Body of pancreas (tissue), 4 donors: ENCODE data around the gene ELOVL4. TPM values are rescaled to one million over a fixed set of nuclear protein-coding genes. Genes with fewer than 3 reads are reported as not detected.

Source experiments
- ATAC-seq: fragments of 150-250 bp; one replicate; pipeline ENCODE4 v1.9.1; 2016
- DNase-seq, 4 donors: peaks; one replicate each; pipeline ENCODE4 v3.0.0-alpha.2; 2019
- H3K27ac ChIP-seq, 4 donors: fragments of 200-600 bp; sonication (generic); 1 replicate in 3 of 4; 2 replicates in 1 of 4; pipeline versions ENCODE4 v1.5.1 to v1.6.1; 2016 to 2019; ENCODE audit warnings: mild to moderate bottlenecking in 1 of 4, mixed read lengths in 1 of 4, moderate library complexity in 1 of 4
- H3K27me3 ChIP-seq, 2 donors: fragments of 200-600 bp; sonication (generic); one replicate each; pipeline ENCODE4 v1.6.0; 2016; ENCODE audit warnings: mild to moderate bottlenecking in 1 of 2
- H3K36me3 ChIP-seq, 2 donors: fragments of 200-600 bp; sonication (generic); replicated peaks in 1 of 2; 2 replicates each; pipeline ENCODE4 v1.5.1; 2016; ENCODE audit warnings: low read depth in 2 of 2; ENCODE audit not compliant: insufficient read depth in 1 of 2
- H3K4me1 ChIP-seq: fragments of 200-600 bp; sonication (generic); one replicate; pipeline ENCODE4 v1.6.0; 2016
- H3K4me3 ChIP-seq, 2 donors: fragments of 200-600 bp; sonication (generic); 1 replicate in 1 of 2; 2 replicates in 1 of 2; pipeline ENCODE4 v1.5.1; 2016 to 2019
- H3K9me3 ChIP-seq, 3 donors: fragments of 200-600 bp; sonication (generic); 1 replicate in 2 of 3; 2 replicates in 1 of 3; pipeline ENCODE4 v1.5.1; 2016
- POLR2A ChIP-seq, 3 donors: fragments of 450-650 bp; IDR thresholded peaks; one replicate each; pipeline ENCODE4 v1.6.1; 2016; ENCODE audit warnings: antibody characterized with exemption in 3 of 3, mild to moderate bottlenecking in 2 of 3
- WGBS, 2 donors: methylation state at CpG; one replicate each; pipeline ENCODE4 v1.1.5; 2017; 5-methylcytosine and 5-hydroxymethylcytosine counted together
- intact Hi-C: fragments of 100-400 bp; cut with DNase I; formaldehyde crosslinking; loops from one replicate; pipeline ENCODE4 v1.15.1; 2023
- total RNA-seq, 2 donors: library from RNA; depleted of rRNA; stranded (reverse); fragments of >200 nt; gene quantifications; one replicate each; pipeline ENCODE4 v1.1.0, GENCODE V29; 2016
- TF ChIP-seq, protein P1 (sequence below), 7 experiments: fragments of 450-650 bp in 4 of 7; fragments of 200-600 bp in 3 of 7; sonication (generic) in 3 of 7; IDR thresholded peaks; one replicate each; pipeline ENCODE4 v1.5.1; 2016 to 2019; ENCODE audit warnings: antibody characterized with exemption in 7 of 7

ELOVL4 gene
- total RNA-seq, 2 donors from 2014 or later, result 0.52 TPM; not detected in 1

DNA sequence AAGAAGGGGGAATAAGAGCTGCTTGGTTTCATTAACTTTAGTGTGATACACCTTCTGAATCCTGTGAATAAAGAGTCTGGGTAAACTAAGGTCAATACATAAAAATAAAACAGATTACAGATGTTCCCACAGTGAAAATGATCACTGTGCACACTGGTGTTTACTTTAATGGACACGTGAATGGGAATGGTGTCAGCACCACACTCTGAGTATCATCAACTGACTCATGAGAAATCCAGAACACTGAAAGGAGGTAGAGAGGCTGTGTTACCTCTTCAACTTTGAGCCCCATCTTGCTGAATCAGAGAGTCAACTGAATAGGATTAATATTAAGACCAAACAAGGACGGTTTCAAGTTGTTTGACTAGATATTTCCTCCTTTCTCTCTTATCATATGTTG is 75.0 kb downstream of the ELOVL4 start:
- Histone ChIP-seq H3K36me3 (no peaks in the 10 kb centered on the region), H3K9me3 (no peaks in the 10 kb centered on the region), H3K4me1 (peaks cover 29% of the 10 kb centered on the region), H3K27me3 (no peaks in the 10 kb centered on the region), H3K27ac (no peak overlapping the region), H3K4me3 (no peak overlapping the region)
- DNase-seq, result no peak
- no peak for ATAC-seq
- TF ChIP-seq, protein P1, sequence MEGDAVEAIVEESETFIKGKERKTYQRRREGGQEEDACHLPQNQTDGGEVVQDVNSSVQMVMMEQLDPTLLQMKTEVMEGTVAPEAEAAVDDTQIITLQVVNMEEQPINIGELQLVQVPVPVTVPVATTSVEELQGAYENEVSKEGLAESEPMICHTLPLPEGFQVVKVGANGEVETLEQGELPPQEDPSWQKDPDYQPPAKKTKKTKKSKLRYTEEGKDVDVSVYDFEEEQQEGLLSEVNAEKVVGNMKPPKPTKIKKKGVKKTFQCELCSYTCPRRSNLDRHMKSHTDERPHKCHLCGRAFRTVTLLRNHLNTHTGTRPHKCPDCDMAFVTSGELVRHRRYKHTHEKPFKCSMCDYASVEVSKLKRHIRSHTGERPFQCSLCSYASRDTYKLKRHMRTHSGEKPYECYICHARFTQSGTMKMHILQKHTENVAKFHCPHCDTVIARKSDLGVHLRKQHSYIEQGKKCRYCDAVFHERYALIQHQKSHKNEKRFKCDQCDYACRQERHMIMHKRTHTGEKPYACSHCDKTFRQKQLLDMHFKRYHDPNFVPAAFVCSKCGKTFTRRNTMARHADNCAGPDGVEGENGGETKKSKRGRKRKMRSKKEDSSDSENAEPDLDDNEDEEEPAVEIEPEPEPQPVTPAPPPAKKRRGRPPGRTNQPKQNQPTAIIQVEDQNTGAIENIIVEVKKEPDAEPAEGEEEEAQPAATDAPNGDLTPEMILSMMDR (IDR thresholded peaks at IDR 0.05), result no peak
- TF ChIP-seq POLR2A (IDR thresholded peaks at IDR 0.05), result no peak
- intact Hi-C loops, result no loop called here
- WGBS, 2 donors, result 43 to 55% methylated on average over 2 of the region's 2 CpGs

DNA sequence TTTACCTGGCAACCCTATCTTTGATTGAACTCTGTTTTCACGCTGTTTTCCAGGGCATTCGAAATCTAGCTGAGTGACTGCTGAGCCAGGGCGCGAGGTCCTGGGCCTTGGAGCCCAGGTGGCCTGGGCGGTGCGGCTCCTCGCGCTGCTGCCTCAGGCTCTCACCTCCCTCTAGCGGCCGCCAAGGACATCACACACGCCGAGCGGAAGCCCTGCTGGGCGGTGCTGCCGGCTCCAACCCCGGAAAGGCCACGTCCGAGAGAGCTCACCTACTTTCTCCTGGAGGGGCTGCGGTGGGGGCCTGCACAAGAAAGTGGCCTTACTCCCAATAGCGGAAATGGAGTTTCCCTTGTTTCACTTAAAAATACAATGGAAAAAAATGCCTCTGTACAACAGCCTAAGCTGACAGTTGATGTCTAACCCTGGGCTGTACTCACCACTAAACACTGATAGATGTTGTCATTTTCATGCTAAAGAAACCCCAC is 77.7 kb downstream of the ELOVL4 start:
- no peaks in the 10 kb centered on the region for H3K9me3 ChIP-seq
- intact Hi-C loops, result loop anchor here (5.0 kb wide), 1 partner anchor 87 kb away; no protein-coding TSS in a partner anchor
- H3K27ac ChIP-seq, result peak overlapping the region in 3 of 4 donors; percentile 24 to 76 (median 57)
- no peak overlapping the region for H3K4me3 ChIP-seq
- DNase-seq, result peak; percentile 87 to 90 (median 89)
- WGBS, 2 donors, result 0 to 1% methylated on average over 14 to 20 of the region's 20 CpGs
- H3K27me3 ChIP-seq, result no peaks in the 10 kb centered on the region
- peaks cover 48% of the 10 kb centered on the region for H3K4me1 ChIP-seq
- H3K36me3 ChIP-seq, result no peaks in the 10 kb centered on the region
- ATAC-seq, result peak; percentile 97
- TF ChIP-seq POLR2A (IDR thresholded peaks at IDR 0.05), result no peak
- TF ChIP-seq, protein P1 (IDR thresholded peaks at IDR 0.05), result peak; percentile 86 to 96 (median 91)

DNA sequence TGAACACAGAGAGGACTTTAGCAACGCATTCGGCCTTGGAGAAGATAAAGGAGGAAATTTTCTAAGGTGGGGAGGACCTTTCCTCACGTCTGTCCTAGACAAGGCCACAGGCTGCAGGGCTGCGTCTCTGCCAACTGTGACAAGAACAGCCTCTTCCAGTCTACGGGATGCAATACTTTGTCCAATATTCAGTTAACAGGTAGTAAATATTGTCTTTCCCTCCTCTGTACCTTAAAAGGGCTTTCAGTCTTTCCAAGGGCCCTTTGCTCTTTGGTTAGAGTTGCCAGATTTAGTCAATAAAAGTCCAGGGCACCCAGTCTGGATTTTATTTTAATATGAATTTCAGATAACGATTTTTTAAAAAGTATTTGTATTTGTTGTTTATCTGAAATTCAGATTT is 78.2 kb downstream of the ELOVL4 start:
- no peak overlapping the region for H3K4me3 ChIP-seq
- 24 to 33% methylated on average over 6 of the region's 6 CpGs for WGBS, 2 donors
- peak overlapping the region in 3 of 4 donors; percentile 24 to 76 (median 57) for H3K27ac ChIP-seq
- ATAC-seq, result no peak
- no peak for DNase-seq
- no peaks in the 10 kb centered on the region for H3K27me3 ChIP-seq
- H3K36me3 ChIP-seq, result no peaks in the 10 kb centered on the region
- peaks cover 52% of the 10 kb centered on the region for H3K4me1 ChIP-seq
- intact Hi-C loops, result loop anchor here (5.0 kb wide), 1 partner anchor 87 kb away; no protein-coding TSS in a partner anchor
- TF ChIP-seq, protein P1 (IDR thresholded peaks at IDR 0.05), result no peak
- no peak for TF ChIP-seq POLR2A (IDR thresholded peaks at IDR 0.05)
- no peaks in the 10 kb centered on the region for H3K9me3 ChIP-seq

DNA sequence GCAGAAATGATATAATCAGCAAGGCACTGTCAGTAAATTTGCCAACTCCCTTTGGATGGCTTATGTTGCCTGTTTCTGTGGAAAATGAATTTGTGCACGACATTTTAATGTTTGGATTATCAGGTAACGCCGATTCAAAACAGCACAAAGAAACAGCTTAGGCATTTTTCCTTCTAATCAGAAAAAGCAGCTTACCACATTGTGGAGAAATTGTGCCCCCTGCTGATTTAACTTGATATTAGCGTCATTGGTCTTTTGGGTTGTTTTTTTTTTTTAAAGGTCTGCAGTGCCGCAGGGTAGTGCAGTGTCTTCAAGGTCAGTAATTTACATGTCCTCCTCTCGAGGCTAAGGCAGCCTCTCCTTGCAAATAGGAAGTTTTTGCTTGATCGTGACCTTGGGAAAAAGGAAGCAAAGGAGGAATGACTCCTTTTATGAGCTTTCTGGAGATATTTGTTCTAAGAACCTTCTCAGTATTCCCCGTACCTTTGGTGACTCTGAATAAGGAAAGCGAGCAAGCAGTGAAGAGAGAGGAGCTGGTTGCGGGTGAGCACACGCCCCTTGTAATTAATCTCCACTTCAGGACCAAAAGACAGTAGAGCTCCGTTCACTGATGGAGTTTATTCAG is 79.1 kb downstream of the ELOVL4 start:
- peak overlapping the region in 3 of 4 donors; percentile 24 to 76 (median 57) for H3K27ac ChIP-seq
- no peak overlapping the region for H3K4me3 ChIP-seq
- no peaks in the 10 kb centered on the region for H3K36me3 ChIP-seq
- H3K4me1 ChIP-seq, result peaks cover 58% of the 10 kb centered on the region
- H3K27me3 ChIP-seq, result no peaks in the 10 kb centered on the region
- TF ChIP-seq POLR2A (IDR thresholded peaks at IDR 0.05), result no peak
- TF ChIP-seq, protein P1 (IDR thresholded peaks at IDR 0.05), result peak; percentile 33 to 85 (median 71)
- intact Hi-C loops, result loop anchor here (5.0 kb wide), 1 partner anchor 86 kb away; no protein-coding TSS in a partner anchor
- no peaks in the 10 kb centered on the region for H3K9me3 ChIP-seq
- ATAC-seq (peak; percentile 63), DNase-seq (peak; percentile 48 to 80 (median 57))
- 23 to 27% methylated on average over 12 of the region's 12 CpGs for WGBS, 2 donors

Other genes with a start within 250 kb of the ELOVL4 start
- under 1 TPM in 1 of 2 donors, not detected in 1; 0.33 TPM for gene TTK, start 57.1 kb upstream of the ELOVL4 start, total RNA-seq
- 10 to 100 TPM; 11.5 to 14.8 TPM for gene BCKDHB, start 159.1 kb upstream of the ELOVL4 start, total RNA-seq